Activated CD8-positive, alpha-beta memory T cell treated with anti-CD3 and anti-CD28 coated beads, Interleukin-2, amount 50 U/mL, for 48 hours (primary cell): ENCODE data around the gene GFY.
"Not testable (repeated sequence)": the region's sequence is repeated elsewhere in the genome, so short reads cannot be mapped to it uniquely, and the experiment has no call there.

Source experiments
- DNase-seq: peaks from one replicate; pipeline ENCODE4 v3.0.0-alpha.2; 2020

Gene GFY

GRCh38 chr19:49444100-49444700, 19.0 kb downstream of the GFY start:
- DNase-seq: not testable (repeated sequence)

GRCh38 chr19:49445997-49446396, 20.8 kb downstream of the GFY start:
- no peak for DNase-seq

GRCh38 chr19:49447485-49448431, 22.6 kb downstream of the GFY start:
- peak; percentile 74 for DNase-seq

GRCh38 chr19:49448432-49448786, 23.2 kb downstream of the GFY start:
- no peak for DNase-seq

- DNase-seq: no peak
Observed at GRCh38 chr19:49450405-49450804, 25.2 kb downstream of the GFY start.

GRCh38 chr19:49451430-49452181, 26.4 kb downstream of the GFY start, which contains the start of gene PIH1D1:
Gene PIH1D1, minus strand, starts transcription at chr19:49451814. Its CDS starts 240 bp downstream, at chr19:49451574.
- peak; percentile 92 for DNase-seq

GRCh38 chr19:49453013-49453756, 28.0 kb downstream of the GFY start, which contains the start of gene ALDH16A1:
Gene ALDH16A1, plus strand, starts transcription at chr19:49453225. Its CDS starts 107 bp downstream, at chr19:49453332.
- peak; percentile 99 for DNase-seq

- DNase-seq: no peak
Observed at GRCh38 chr19:49453757-49454240, 28.6 kb downstream of the GFY start.

- DNase-seq: no peak
Observed at GRCh38 chr19:49455773-49456172, 30.6 kb downstream of the GFY start.

GRCh38 chr19:49456326-49456725, 31.1 kb downstream of the GFY start:
- DNase-seq: no peak

- no peak for DNase-seq
Observed at GRCh38 chr19:49458567-49458903, 33.3 kb downstream of the GFY start.

- no peak for DNase-seq
Observed at GRCh38 chr19:49459388-49459787, 34.2 kb downstream of the GFY start.

GRCh38 chr19:49461130-49461529, 35.9 kb downstream of the GFY start:
- not testable (repeated sequence) for DNase-seq

GRCh38 chr19:49461656-49462055, 36.5 kb downstream of the GFY start:
- DNase-seq: no peak

- no peak for DNase-seq
Observed at GRCh38 chr19:49462492-49462891, 37.3 kb downstream of the GFY start.

GRCh38 chr19:49463960-49464740, 39.0 kb downstream of the GFY start:
- no peak for DNase-seq

- no peak for DNase-seq
Observed at GRCh38 chr19:49465371-49465770, 40.2 kb downstream of the GFY start.

GRCh38 chr19:49468199-49468598, 43.0 kb downstream of the GFY start:
- DNase-seq: no peak

- DNase-seq: peak; percentile 80
Observed at GRCh38 chr19:49468746-49469447, 43.7 kb downstream of the GFY start.

- DNase-seq: peak; percentile 90
Observed at GRCh38 chr19:49469828-49470614, 44.8 kb downstream of the GFY start.
